Measurements from ENCODE around the gene TAS2R3.

DNA sequence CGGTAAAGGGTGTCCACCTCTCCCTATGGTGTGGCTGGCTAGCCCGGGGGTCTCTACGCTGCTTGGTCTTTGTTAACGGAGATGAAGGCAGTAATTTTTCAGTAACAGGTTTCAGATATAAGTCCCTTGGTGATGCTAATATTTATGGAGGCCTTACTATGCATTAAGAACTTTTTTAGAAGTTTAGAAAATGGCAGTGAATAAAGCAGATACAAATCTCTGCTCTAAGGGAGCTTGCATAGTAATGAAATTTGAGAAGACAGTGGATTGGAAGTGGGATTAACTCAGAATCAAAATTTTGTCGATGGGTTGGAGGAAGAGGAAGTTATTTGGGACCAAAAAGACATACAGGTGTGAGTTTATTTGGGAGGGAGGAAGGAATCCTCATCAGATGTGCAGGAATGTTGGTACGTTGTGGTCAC is 25.3 kb upstream of the TAS2R3 start:
- no peak for TF ChIP-seq CTCF (IDR thresholded peaks at IDR 0.05)
- TF ChIP-seq POLR2A (IDR thresholded peaks at IDR 0.05): no peak

Data from lower leg skin (tissue), 3 donors.